K562 (cell line): ENCODE results near the gene MAZ. TPM values are rescaled to one million over a fixed set of nuclear protein-coding genes. Genes with fewer than 3 reads are reported as not detected.
A peak's percentile ranks its signal among the peaks of the same experiment; 100 is the strongest.

ENCODE experiments used
- ASH1L ChIP-seq: fragments of 450-650 bp; IDR thresholded peaks from 2 replicates; pipeline ENCODE4 v1.6.1; 2018; ENCODE audit warnings: borderline replicate concordance, mild to moderate bottlenecking, low read depth; ENCODE audit not compliant: partially characterized antibody
- CREB5 ChIP-seq: fragments of 250-450 bp; sonication (Bioruptor Pico); IDR thresholded peaks from 2 replicates; pipeline ENCODE4 v1.5.0; 2020; ENCODE audit warnings: mild to moderate bottlenecking
- DNMT1 ChIP-seq: fragments of 450-650 bp; IDR thresholded peaks from 2 replicates; pipeline ENCODE4 v1.6.1; 2016; ENCODE audit warnings: antibody characterized with exemption, mild to moderate bottlenecking
- E2F6 ChIP-seq, 2 experiments: IDR thresholded peaks; 2 replicates each; pipeline ENCODE4 v1.6.1; 2011; ENCODE audit warnings: borderline replicate concordance in 1 of 2, control low read depth in 1 of 2, low read depth in 1 of 2, low read length in 1 of 2, mild to moderate bottlenecking in 1 of 2, mixed read lengths in 1 of 2, moderate library complexity in 1 of 2; ENCODE audit not compliant: insufficient read depth in 1 of 2, insufficient read length in 1 of 2, poor library complexity in 1 of 2, severe bottlenecking in 1 of 2; ENCODE audit errors: extremely low read depth in 1 of 2
- HNRNPUL1 ChIP-seq: fragments of 200-400 bp; formaldehyde crosslinking; IDR thresholded peaks from 2 replicates; pipeline ENCODE4 v1.6.1; 2017; ENCODE audit warnings: low read length
- KDM2B ChIP-seq: fragments of 250-450 bp; sonication (Bioruptor Pico); IDR thresholded peaks from 2 replicates; pipeline ENCODE4 v1.8.0; 2021; ENCODE audit warnings: mild to moderate bottlenecking, moderate library complexity
- MCM5 ChIP-seq: fragments of 450-650 bp; IDR thresholded peaks from 2 replicates; pipeline ENCODE4 v1.6.1; 2016; ENCODE audit warnings: low read depth
- MYNN ChIP-seq, 2 experiments: sonication (generic); formaldehyde crosslinking in 1 of 2; IDR thresholded peaks; 2 replicates each; pipeline versions ENCODE4 v1.5.0 to v1.6.1; 2016 to 2020; ENCODE audit warnings: antibody characterized with exemption in 1 of 2, missing genetic modification reagents in 1 of 2
- NBN ChIP-seq: fragments of 450-650 bp; IDR thresholded peaks from 2 replicates; pipeline ENCODE4 v1.6.1; 2016; ENCODE audit warnings: low read depth, mild to moderate bottlenecking
- RAD21 ChIP-seq, 2 experiments: fragments of 250-450 bp in 1 of 2; fragments of 450-650 bp in 1 of 2; sonication (Bioruptor Pico) in 1 of 2; formaldehyde crosslinking in 1 of 2; IDR thresholded peaks in 1 of 2; conservative IDR thresholded peaks in 1 of 2; 2 replicates each; pipeline versions ENCODE4 v1.4.0 to v1.8.0; 2020 to 2022; ENCODE audit warnings: mild to moderate bottlenecking in 2 of 2, moderate library complexity in 1 of 2
- SMARCC2 ChIP-seq: fragments of 450-650 bp; IDR thresholded peaks from 2 replicates; pipeline ENCODE4 v1.6.1; 2017; ENCODE audit warnings: antibody characterized with exemption, moderate library complexity, mild to moderate bottlenecking, low read depth
- SPI1 ChIP-seq: IDR thresholded peaks from 2 replicates; pipeline ENCODE4 v1.6.1; 2011; ENCODE audit warnings: low read depth, low read length, control low read depth, borderline replicate concordance
- TAF9B ChIP-seq: fragments of 450-650 bp; IDR thresholded peaks from 2 replicates; pipeline ENCODE4 v1.6.1; 2018; ENCODE audit warnings: mild to moderate bottlenecking; ENCODE audit not compliant: partially characterized antibody
- TOE1 ChIP-seq, 2 experiments: fragments of 450-650 bp in 1 of 2; sonication (generic) in 1 of 2; formaldehyde crosslinking in 1 of 2; IDR thresholded peaks; 2 replicates each; pipeline versions ENCODE4 v1.7.1 to v1.8.0; 2016 to 2022; ENCODE audit warnings: borderline replicate concordance in 2 of 2, mild to moderate bottlenecking in 2 of 2, antibody characterized with exemption in 1 of 2, inconsistent platforms in 1 of 2, low read depth in 1 of 2, missing genetic modification reagents in 1 of 2, moderate library complexity in 1 of 2
- USF1 ChIP-seq: sonication (generic); formaldehyde crosslinking; IDR thresholded peaks from 2 replicates; pipeline ENCODE4 v1.9.0; 2022; ENCODE audit warnings: mild to moderate bottlenecking, missing genetic modification reagents
- USF2 ChIP-seq: sonication (generic); formaldehyde crosslinking; IDR thresholded peaks from 2 replicates; pipeline ENCODE4 v1.5.0; 2020; ENCODE audit warnings: missing genetic modification reagents
- ZNF212 ChIP-seq: fragments of 450-650 bp; formaldehyde crosslinking; IDR thresholded peaks from 2 replicates; pipeline ENCODE4 v1.4.0; 2020; ENCODE audit warnings: mild to moderate bottlenecking
- ZNF354B ChIP-seq: fragments of 250-450 bp; sonication (Bioruptor Pico); IDR thresholded peaks from 2 replicates; pipeline ENCODE4 v1.4.0; 2020
- polyA plus RNA-seq, 8 experiments: library from polyadenylated mRNA; depleted of rRNA in 4 of 8; stranded (reverse) in 5 of 8; unstranded in 3 of 8; fragments of >200 nt; fragmentation: Nextera tagmentation in 2 of 8; fragmentation: Illumina TruSeq in 1 of 8; extraction: Ambion mirVana in 2 of 8; extraction: Trizol in 1 of 8; gene quantifications; 2 replicates each; pipeline versions ENCODE4 v1.2.1 to v1.2.3, GENCODE V29; 2011 to 2014; ENCODE audit warnings: inconsistent platforms in 1 of 8, missing spikeins in 1 of 8
- total RNA-seq, 7 experiments: library from RNA; depleted of rRNA in 6 of 7; stranded (reverse); fragments of >200 nt in 6 of 7; fragmentation: Illumina TruSeq in 2 of 7; extraction: Trizol in 2 of 7; gene quantifications; 2 replicates each; pipeline versions ENCODE4 v1.2.1 to v1.2.3, GENCODE V29; 2011 to 2021; ENCODE audit warnings: low replicate concordance in 1 of 7
- TF ChIP-seq, protein P1 (sequence below): fragments of 250-450 bp; sonication (Bioruptor Pico); IDR thresholded peaks from 2 replicates; pipeline ENCODE4 v1.4.0; 2020; ENCODE audit warnings: mild to moderate bottlenecking

Gene MAZ
- total and polyA plus RNA-seq, 9 of the 15 experiments (the other 6 are each of a cell fraction or from before 2014, with no cell fraction given): 45.4 to 532 (median 250) TPM

- TF ChIP-seq TAF9B: no peak
- peak; percentile 47; the same call in 1 of the 2 replicates for TF ChIP-seq NBN
- peak; percentile 71 for TF ChIP-seq KDM2B (CRISPR knock-in tag)
- TF ChIP-seq TOE1 (IDR thresholded peaks at IDR 0.05; ENCODE audit: borderline replicate concordance): peak; percentile 56; the same call in 1 of the 2 replicates
- peak; percentile 85; the same call in 1 of the 2 replicates for TF ChIP-seq TOE1 (CRISPR knock-in tag; IDR thresholded peaks at IDR 0.05; ENCODE audit: borderline replicate concordance, low read depth)
- TF ChIP-seq SPI1: no peak
- no peak for TF ChIP-seq MYNN (IDR thresholded peaks at IDR 0.05)
- no peak for TF ChIP-seq MYNN (CRISPR knock-in tag; IDR thresholded peaks at IDR 0.05)
- TF ChIP-seq HNRNPUL1: no peak
- TF ChIP-seq USF2: peak; percentile 39; the same call in 1 of the 2 replicates
- no peak for TF ChIP-seq SMARCC2
- no peak for TF ChIP-seq ZNF212 (CRISPR knock-in tag)
- TF ChIP-seq ZNF354B (CRISPR knock-in tag): no peak
- TF ChIP-seq USF1 (CRISPR knock-in tag): peak; percentile 86
- no peak for TF ChIP-seq DNMT1
- no peak for TF ChIP-seq CREB5 (CRISPR knock-in tag)
- TF ChIP-seq RAD21 (CRISPR knock-in tag; conservative IDR thresholded peaks at IDR 0.05 in 1 of 2, IDR thresholded peaks at IDR 0.05 in 1 of 2): peak; percentile 47 to 48
- TF ChIP-seq MCM5: no peak
- peak; percentile 84 to 95 for TF ChIP-seq E2F6 (IDR thresholded peaks at IDR 0.05; ENCODE audit: borderline replicate concordance in 1 of 2, extremely low read depth in 1 of 2, insufficient read depth in 1 of 2, insufficient read length in 1 of 2, low read depth in 1 of 2, low read length in 1 of 2, poor library complexity in 1 of 2, severe bottlenecking in 1 of 2)
- TF ChIP-seq, protein P1, sequence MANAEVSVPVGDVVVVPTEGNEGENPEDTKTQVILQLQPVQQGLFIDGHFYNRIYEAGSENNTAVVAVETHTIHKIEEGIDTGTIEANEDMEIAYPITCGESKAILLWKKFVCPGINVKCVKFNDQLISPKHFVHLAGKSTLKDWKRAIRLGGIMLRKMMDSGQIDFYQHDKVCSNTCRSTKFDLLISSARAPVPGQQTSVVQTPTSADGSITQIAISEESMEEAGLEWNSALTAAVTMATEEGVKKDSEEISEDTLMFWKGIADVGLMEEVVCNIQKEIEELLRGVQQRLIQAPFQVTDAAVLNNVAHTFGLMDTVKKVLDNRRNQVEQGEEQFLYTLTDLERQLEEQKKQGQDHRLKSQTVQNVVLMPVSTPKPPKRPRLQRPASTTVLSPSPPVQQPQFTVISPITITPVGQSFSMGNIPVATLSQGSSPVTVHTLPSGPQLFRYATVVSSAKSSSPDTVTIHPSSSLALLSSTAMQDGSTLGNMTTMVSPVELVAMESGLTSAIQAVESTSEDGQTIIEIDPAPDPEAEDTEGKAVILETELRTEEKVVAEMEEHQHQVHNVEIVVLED: 0 out of 2 replicates have a peak, but pooled peaks have one; percentile 8
- TF ChIP-seq ASH1L: no peak
These were observed 1.3 kb downstream of the MAZ start (continued) for GRCh38 chr16:29807426-29808218.
